ENCODE measurements around the gene ETF1.

DNA sequence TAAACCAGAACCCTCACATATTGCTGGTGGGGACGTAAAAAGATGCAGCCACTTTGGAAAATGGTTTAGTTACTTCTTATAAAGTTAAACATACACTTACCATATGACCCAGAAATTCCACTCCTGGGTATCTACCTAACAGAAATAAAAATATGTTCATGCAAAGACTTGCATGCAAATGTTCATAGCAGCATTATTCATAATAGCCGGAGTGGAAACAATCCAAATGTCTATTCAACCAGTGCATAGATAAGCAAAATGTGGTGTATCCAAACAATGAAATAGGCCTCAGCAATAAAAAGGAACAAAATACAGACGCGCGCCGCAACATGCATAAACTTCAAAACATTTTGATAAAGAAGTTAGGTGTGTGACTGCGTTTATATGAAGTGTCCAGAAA lies 66.1 kb downstream of the ETF1 start:
- no peak for TF ChIP-seq POLR2A (IDR thresholded peaks at IDR 0.05)
- TF ChIP-seq, protein P1, sequence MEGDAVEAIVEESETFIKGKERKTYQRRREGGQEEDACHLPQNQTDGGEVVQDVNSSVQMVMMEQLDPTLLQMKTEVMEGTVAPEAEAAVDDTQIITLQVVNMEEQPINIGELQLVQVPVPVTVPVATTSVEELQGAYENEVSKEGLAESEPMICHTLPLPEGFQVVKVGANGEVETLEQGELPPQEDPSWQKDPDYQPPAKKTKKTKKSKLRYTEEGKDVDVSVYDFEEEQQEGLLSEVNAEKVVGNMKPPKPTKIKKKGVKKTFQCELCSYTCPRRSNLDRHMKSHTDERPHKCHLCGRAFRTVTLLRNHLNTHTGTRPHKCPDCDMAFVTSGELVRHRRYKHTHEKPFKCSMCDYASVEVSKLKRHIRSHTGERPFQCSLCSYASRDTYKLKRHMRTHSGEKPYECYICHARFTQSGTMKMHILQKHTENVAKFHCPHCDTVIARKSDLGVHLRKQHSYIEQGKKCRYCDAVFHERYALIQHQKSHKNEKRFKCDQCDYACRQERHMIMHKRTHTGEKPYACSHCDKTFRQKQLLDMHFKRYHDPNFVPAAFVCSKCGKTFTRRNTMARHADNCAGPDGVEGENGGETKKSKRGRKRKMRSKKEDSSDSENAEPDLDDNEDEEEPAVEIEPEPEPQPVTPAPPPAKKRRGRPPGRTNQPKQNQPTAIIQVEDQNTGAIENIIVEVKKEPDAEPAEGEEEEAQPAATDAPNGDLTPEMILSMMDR (IDR thresholded peaks at IDR 0.05), result no peak
